ENCODE results near the gene PALM.
"Not testable (repeated sequence)": the region's sequence is repeated elsewhere in the genome, so short reads cannot be mapped to it uniquely, and the experiment has no call there.

PALM gene

GRCh38 chr19:723247-723646 is 14.5 kb downstream of the PALM start:
- no peak overlapping the region for H3K4me3 ChIP-seq (ENCODE audit: low read length)
- DNase-seq (ENCODE audit: low read depth) = no peak
- TF ChIP-seq CTCF (conservative IDR thresholded peaks at IDR 0.05; ENCODE audit: low read depth, low read length) = no peak

GRCh38 chr19:723714-724113 is 15.0 kb downstream of the PALM start:
- no peak for DNase-seq (ENCODE audit: low read depth)
- no peak overlapping the region for H3K4me3 ChIP-seq (ENCODE audit: low read length)
- TF ChIP-seq CTCF (conservative IDR thresholded peaks at IDR 0.05; ENCODE audit: low read depth, low read length) = no peak

DNA sequence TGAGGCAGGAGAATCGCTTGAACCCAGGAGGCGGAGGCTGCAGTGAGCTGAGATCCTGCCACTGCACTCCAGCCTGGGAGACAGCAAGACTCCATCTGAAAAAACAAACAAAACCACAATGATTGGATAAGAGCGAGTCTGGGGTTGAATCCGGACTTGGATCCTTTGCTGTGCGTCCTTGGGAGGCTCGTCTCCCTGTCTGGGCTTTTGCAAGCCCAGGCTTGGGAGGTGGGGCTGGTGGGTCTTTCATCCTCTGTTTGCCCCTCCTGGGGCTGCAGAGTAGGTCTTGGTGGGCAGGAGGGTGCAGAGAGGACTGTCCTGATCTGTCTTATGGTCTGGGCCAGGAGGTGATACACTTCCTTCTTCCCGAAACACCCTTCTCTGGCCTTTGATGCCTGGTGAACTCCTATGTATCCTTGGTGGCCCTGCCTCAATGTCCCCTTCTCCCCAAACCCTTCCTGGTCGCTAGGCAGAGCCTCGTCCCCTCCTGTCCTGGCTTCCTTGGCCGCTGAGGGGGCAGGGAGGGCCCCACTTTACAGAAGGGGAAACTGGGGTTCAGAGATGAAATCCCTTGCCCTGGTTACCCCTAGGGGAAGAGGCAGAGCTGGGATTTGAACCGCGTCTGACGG is 16.8 kb downstream of the PALM start:
- no peak overlapping the region for H3K4me3 ChIP-seq (ENCODE audit: low read length)
- no peak for DNase-seq (ENCODE audit: low read depth)
- TF ChIP-seq CTCF (conservative IDR thresholded peaks at IDR 0.05; ENCODE audit: low read depth, low read length) = no peak

DNA sequence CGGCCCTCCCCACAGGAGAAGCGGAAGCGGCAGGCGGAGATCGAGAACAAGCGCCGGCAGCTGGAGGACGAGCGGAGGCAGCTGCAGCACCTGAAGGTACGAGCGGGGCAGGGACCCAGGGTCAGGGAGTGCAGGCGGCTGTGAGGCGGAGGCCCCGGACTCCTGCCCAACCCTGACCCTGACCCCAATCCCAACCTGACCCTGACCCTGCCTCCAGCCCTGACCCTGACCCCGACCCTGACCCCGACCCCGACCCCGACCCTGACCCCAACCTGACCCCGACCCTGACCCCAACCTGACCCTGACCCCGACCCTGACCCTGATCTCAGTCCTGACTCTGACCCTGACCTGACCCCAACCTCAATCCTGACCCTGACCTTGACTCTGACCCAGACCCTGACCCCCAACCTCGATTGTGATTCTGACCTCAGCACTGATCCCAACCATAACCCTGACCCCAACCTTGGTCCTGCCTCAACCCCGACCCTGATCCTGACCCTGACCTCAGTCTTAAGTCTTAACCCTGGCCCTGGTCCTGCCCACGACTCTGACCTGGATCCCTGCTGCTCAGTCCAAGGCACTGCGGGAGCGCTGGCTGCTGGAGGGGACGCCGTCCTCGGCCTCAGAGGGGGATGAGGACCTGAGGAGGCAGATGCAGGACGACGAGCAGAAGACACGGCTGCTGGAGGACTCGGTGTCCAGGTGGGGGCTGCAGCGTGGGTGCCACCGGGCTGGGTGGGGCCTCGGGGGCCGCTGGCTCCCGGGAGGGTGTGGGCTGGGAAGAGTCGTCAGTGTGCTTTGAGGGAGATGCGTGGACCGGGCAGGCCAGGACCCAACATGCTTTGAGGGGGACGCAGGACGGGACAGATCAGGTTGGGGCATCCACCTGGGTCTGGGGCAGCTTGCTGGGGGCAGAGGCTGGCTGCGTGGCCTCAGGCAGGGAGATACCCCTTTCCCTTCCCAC is 18.5 kb downstream of the PALM start:
- DNase-seq (ENCODE audit: low read depth) = no peak
- no peak overlapping the region for H3K4me3 ChIP-seq (ENCODE audit: low read length)
- no peak for TF ChIP-seq CTCF (conservative IDR thresholded peaks at IDR 0.05; ENCODE audit: low read depth, low read length)

- TF ChIP-seq CTCF (conservative IDR thresholded peaks at IDR 0.05; ENCODE audit: low read depth, low read length) = no peak
- H3K4me3 ChIP-seq (ENCODE audit: low read length) = no peak overlapping the region
- DNase-seq (ENCODE audit: low read depth) = no peak
Observed at GRCh38 chr19:728011-728410, 19.3 kb downstream of the PALM start.

DNA sequence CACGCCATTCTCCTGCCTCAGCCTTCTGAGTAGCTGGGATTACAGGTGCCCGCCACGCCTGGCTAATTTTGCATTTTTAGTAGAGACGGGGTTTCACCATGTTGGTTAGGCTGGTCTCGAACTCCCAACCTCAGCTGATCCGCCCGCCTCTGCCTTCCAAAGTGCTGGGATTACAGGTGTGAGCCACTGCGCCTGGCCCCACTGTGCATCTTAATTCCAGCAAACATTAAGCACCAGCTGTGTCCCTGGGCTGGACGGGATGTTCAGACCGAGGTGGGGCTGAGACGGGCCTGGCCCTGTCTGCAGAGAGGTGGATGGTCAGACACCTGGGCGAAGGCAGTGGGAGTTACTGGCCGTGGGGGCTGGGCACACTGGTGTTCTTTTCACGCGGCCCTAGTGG is 20.8 kb downstream of the PALM start:
- H3K4me3 ChIP-seq (ENCODE audit: low read length); DNase-seq (ENCODE audit: low read depth): not testable (repeated sequence)

DNA sequence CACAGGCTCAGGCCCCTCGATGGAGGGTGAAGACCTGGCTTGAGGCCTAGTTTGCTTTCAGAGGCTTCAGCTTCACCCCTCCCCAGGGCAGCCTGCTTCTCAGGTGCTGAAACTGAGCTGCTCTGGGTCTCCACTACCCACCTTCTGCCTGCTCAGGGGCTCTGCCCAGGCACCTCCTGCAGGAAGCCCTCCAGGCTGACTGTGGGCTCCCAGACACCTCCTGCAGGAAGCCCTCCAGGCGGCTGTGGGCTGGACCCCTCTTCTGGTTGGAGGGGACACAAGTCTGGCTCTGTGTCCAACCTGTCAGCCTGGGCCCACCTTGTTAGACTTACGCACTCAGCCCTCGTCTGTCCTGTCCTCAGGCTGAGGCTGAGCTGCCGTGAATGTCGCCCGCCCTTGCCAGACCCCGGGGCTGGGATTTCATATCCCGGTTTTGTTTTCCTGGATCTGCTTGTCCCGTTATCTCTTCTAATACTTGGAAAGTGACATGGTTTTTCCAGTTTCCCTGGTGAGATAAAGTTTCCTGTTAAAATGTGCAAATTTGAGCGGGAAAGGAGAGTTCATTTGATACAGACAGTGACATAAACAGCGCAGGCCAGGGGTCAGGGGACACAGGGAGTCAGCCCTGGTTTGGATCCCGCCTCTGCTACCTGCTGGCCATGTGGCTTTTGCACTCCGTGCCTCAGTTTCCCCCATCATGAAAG is 21.4 kb downstream of the PALM start:
- DNase-seq (ENCODE audit: low read depth) = no peak
- TF ChIP-seq CTCF (conservative IDR thresholded peaks at IDR 0.05; ENCODE audit: low read depth, low read length) = no peak
- no peak overlapping the region for H3K4me3 ChIP-seq (ENCODE audit: low read length)

Data from retinal pigment epithelial cell (primary cell).